HCEC 1CT (cell line): Measurements from ENCODE around the gene CACHD1.

Experiments used
- DNase-seq: peaks from one replicate; pipeline ENCODE4 v3.0.0-alpha.2; 2017

CACHD1 gene

DNA sequence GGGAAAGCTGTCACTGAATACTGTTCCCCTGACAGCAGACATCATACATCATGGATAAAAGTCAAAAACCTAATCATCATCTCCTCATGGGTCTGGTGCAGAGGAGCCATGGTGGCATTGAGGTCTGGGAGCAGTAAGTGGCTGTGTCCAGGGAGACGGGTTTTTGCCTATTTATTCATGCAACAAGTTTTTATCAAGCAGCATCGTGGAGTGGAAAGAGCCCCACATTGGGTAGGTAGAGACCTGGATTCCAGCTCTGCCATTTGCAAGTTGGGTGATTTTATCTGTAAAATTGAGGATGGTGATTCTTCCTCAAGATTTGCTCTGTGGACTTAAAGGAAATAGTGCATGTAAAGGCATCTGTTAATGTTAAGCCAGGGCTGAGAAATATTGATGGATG is 4.2 kb downstream of the CACHD1 start:
- no peak for DNase-seq

DNA sequence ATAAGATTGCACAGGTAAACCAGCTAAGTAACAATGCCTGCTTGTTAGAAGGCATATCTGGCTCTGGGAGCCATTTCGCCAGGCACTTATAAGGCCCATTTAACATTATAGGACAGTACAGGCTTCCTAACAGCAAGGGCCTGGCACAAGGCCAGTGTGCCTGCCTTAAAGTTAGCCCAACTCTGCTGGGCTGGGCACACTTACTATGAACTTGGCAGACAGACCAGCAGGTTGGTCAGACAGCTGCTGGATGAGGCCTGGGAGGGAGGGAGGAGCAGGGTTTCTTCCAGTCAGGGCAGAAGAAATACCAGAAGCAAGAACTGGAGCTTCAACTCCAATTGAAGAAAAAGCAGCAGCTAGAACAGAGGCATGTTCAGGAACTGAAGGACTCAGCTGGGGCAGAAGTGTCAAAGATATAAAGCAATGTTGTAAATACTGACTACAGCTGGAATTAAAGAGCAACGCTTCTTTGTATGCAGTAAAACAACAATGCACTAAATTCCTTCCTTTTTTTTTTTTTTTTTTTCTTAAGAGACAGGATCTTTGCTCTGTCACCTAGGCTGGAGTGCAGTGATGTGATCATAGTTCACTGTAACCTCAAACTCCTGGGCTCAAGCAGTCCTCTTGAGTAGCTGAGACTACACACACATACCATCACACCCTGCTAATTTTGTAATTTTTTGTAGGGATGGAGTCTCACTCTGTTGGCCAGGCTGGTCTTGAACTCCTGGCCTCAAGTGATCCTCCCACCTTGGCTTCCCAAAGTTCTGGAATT is 4.9 kb downstream of the CACHD1 start:
- DNase-seq = no peak

DNA sequence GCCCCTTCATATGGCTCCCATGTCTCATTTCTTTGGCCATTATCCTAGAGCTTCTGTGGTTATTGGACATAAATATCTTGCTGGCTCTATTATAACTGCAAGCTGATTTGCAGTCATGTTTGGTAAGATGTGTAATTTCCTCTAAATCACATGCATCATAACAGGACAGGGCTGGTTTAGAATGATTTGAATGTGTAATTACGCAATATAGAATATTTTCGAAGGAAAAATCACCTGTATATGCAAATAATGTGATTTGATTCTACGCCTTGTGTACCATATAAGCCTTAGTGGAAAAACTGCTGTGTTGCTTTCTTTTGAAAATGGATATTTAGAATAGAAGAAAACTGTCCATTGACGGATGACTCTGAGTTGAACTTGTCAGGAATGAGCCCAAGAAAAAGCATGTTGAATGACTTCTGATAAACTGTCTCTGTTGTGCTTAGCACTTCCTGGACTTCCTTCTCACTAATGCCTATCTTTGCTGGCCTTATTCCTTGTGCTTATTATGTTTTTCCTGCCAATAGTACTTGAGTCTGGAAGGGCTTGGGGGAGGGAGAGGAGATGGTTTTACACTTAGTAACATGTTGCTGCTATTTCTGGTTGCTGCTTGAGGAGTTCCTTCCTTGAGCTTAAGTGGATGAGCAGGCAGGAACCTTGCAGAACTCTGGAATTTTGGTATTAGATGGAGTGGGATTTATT is 6.5 kb downstream of the CACHD1 start:
- peak; percentile 89 for DNase-seq

DNA sequence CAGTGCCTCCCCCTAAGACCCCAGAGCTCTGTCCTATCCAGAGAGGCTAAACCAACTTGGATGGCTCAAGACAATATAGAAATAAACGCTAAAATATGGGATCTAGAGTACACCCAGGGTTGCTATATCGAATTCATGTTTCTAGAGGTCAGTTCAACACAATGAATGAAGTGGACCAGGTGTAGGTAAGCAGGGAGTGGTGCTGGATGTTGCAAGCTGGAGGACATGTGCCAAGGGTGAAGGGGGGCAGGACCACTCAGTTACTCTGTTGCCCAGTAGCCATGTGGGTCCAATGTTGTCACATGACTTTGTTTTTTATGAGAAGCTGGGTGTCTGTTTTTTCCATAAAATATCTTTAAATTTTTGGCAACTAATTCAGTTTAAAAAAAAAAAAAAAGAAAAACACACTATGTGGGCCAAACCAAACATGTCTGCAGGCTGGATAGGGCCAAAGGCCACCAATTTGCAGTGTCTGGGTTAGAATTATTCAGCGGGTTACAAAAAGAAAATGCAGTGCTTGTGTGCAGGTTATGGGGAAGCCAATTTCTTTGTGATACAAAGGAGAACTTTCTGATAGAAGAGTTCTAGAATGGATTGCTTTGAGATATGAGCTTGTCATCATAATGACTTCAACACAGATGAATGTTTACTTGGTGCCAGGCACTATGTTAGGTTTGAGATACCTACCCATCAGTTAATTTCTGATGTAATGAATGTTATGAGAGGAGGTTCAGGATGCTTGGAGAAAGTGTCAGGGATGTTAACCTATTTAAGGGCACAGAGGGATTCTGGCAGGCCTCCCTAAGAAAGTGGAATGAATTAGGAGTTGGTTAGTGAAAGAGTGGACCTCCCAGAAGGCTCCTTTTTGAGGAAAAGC is 8.9 kb downstream of the CACHD1 start:
- DNase-seq = no peak

DNA sequence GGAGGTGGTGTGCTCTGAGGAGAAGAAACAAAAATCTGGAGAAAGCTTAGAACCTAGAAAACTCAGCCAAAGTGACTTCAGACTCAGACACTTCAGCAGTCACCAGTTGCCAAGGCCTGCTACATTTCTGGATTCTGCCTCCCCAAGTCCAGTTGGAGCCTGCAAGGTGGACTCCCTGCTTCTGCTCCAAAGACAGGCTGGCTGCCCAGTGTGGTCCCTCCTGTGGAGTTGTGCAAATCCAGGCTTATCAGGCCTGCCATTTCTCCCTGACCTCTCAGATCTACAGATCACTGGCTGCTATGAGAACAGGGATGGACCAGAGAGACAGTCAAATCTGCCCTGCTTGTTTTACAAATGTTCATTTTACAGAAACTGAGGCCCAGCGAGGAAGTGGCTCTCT is 9.9 kb downstream of the CACHD1 start:
- no peak for DNase-seq

DNA sequence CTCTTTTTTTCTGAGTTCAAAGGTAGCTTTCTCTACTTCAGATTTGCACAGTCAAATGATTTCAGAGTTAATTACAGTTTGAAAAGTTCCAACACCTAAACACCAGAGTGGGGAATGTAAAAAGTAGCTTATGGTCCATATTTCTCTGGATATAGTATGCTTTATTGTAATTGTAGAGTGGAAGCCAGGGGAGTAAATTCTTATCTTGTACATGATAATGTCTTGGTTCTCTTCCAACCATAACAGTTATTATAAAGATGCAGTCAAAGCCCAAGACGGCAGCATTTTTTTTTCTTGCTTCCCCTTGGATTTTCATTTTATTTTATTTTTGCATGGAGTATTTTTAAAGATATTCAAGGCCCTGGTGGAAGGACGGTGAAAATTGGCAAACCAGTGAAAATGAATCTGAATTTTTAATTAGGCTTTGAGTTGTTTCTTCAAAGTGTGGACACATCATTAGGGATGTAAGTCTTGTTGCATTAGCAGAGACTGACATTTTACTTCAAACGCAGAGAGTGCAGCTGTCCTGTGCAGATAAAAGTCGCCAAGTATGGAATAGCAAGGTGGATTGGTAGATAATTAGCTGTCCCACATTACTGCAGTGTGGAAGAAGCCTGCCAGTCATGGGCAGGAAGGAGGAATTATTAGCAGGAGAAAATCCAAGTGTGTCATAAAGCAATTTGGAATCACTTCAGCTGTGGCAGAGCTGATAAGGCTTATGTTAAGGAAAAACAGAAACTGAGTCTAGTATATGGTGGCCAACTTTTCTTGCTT is 11.3 kb downstream of the CACHD1 start:
- no peak for DNase-seq

DNA sequence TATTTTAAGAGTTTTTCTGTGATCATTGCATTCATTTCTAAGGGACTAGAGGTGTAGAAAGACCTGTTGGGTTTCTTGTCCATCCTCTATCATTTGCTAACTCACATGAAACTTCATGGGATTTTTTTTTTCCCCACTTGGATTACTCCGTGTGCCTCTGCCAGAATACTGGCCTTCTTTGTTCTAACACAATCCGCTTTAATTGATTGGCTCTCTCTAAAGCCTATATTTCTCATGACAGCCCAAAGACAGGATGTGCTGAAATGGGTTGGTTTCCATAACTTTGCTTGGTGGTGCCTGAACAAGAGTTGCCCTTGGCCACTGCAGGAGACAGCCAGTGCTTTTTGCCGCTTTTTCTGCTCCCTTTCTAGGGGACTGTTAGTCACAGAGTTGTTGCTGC is 12.2 kb downstream of the CACHD1 start:
- DNase-seq = no peak

DNA sequence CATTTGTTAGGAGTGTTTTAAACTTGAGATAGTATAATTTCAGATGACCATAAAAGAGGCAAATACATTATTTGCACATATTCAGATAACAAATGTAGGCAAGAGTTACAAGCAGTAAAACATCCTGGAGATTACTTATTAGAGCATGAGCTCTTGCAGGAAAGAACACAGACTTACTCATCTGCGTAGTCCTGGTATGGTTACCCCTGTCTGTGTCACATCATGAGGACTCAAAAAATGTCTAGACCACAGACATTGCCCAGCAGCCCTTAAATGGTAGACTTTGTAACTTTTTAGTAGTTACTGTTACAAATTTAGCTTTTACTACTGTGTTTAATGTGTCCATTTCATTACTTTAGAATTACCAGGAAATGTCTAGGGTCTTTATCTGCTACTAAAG is 12.8 kb downstream of the CACHD1 start:
- no peak for DNase-seq

DNA sequence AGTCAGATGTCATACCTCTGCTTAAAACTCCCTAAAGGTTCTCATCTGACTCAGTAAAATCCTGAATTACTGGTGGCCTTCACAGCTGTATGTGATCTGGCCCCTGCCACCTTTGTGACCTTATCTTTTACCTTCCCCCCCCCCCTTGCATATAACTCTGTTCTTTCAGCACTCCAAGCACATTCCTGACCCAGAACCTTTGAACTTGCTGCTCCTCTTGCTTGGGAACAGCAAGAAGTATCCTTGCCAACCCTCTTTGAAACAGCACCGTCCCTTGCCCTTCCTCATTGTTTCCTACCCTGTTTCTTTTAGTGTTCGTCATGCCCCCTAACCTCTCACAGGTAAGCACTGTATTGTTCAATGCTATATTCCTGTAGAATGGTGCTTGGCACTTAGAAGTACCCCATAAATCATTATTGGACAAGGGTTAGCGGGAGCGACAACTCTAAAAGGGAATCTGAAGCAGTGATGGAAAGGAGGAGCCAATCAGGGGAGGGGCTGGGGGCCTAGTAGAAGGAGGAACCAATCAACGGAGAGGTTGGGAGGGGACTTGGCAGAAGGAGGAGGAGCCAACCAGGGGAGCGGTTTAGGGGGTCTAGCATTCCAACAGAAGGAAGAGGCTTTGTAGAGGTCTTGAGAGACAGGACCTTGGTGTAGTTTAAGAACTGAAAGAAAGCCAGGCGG is 13.9 kb downstream of the CACHD1 start:
- DNase-seq = no peak

DNA sequence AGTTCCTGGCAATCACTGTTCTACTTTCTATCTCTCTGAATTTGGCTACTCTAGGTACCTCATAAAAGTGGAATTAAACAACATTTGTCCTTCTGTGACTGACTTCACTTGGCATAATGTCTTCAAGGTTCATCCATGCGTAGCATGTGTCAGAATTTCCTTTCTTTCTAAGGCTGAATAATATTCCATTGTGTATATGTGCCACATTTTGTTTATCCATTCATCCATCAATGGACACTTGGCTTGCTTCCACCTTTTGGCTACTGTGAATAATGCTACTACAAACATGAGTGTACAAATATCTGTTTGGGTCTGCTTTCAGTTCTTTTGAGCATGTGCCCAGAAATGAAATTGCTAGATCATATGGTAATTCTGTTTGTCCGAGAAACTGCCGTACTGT is 14.7 kb downstream of the CACHD1 start:
- peak; percentile 62 for DNase-seq

DNA sequence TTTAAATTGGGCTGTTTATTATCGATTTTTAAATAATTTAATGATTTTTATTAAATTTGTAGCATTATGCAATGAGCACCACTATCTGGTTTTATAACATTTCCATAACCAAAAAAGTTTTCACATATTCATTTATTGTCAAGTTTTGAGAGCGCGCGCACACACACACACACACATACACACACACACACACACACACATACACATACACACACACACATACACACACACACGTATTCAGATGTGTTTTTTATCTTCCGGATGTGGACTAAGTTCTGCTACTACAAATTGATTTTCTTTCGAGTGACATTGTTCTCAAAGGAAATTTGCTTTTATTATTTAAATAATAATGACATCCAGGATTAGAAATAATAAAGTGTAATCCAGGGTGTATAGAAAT is 16.3 kb downstream of the CACHD1 start:
- DNase-seq = no peak

DNA sequence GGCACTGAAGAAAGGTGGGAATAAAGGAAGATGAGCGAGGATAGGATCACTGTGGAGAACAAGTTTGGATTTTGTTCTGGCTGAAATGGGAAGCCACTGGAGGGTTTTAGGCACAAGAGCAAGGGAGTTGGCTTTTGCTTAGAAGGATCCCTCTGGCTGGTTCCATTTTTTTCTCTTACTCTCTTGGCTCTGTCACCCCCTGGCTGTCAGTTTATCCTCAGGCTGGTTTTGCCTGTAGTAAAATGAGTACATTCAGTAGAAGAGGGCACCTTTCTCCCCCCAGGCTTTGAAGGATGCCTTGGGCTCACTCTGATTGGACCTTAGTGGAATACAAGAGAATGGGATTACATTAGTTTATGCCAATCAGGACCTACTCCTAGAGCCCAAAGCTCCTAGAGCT is 17.1 kb downstream of the CACHD1 start:
- no peak for DNase-seq

DNA sequence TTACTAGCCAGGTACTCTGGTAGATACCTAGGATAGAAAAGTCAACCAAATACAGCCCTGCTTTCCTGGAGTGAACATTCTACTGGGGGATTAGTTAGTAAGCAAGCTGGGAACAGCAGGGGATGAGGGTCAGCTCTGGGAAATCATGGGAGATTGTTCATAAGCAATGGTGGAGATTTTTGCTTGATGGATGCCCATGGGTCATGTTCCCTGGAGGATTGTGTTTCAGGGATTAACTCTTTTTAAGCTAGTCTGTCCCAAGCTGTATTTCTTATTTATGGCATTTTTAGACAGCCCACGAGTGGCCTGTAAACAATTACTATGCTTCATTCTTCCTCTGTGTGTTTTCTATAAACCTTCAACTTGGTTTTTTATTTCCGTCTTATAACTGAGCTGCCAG is 18.9 kb downstream of the CACHD1 start:
- no peak for DNase-seq

DNA sequence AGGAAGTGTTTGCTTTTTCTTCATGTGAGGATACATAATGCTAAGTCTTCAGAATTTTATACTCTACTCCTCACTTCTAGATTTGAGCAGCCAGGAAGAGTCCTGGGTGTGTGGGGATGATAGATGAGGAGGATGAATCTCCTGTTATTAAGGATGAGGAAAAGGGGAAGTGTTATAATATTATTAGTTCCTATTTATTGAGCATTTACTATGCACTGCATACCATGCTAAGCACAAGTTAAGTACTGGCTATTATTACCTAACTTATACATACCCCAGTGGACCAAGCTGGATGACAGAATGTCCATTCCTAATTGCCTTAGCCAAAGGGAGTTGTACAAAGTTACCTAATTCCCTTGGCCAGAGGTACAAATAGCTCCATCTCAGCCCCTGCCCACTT is 19.8 kb downstream of the CACHD1 start:
- no peak for DNase-seq

DNA sequence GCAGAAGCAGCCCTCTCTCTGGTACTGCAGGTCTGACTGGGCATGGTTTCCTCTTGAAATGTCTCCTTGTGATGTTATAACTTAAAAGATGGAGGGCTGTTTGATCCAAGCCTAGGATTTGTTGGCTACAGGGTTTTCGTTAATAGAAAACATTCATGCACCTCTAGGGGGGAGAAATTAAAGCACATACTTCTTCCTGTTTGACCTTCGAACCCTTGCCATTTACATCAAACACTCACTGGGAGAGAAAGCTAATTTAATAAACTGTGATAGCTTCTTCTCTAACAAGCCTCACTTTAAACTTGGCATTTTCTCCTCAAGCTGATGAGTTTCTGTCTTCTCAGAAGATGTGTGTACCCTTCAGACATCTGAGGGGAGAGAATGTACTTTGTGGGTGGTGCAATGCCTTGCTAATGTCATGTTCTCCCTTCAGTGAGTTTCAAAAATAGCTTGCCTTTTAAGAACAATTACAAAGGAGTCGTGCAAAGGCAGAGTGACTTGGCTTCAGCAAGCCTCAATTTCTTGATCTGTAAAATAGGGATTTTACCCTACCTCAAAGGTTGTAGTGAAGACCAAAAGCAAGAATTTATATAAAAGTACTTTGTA is 20.4 kb downstream of the CACHD1 start:
- no peak for DNase-seq

DNA sequence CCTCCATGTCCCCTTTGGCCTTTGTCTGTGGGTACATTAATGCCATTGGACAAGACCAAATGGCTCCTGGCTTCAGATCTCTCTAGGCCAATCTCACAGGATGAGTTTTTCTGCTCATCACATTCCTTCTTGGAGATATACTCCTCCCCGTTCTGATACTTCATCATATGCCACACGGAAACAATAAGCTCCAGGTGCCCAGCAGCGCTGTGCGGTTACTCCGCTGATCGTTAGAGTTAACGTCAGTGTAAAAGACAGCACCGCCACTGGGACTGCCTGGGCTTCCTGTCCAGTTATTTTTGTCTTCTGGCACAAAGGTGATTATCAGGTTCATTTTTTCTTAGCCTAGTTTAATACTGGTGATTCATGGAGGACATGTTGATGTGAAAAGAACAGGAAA is 22.5 kb downstream of the CACHD1 start:
- no peak for DNase-seq

DNA sequence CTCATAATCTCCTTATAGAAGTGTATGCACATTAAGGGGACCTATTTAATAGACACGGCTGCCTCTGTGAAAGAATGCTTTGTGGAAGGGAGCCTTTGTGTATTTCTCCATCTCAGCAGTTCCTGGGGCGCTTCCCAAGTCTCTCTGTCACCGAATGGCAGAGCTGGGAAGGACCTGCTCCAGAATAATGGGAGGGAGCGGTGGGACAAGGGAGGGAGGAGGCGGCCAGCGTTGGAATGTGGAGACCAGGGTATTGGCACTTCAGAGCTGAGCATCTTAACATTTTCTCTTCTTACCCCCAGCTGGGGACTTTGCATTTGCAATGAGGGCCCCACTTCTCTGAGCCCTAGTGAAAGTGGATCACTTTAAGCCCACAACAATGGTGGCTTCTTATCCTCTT is 23.9 kb downstream of the CACHD1 start:
- DNase-seq = no peak

DNA sequence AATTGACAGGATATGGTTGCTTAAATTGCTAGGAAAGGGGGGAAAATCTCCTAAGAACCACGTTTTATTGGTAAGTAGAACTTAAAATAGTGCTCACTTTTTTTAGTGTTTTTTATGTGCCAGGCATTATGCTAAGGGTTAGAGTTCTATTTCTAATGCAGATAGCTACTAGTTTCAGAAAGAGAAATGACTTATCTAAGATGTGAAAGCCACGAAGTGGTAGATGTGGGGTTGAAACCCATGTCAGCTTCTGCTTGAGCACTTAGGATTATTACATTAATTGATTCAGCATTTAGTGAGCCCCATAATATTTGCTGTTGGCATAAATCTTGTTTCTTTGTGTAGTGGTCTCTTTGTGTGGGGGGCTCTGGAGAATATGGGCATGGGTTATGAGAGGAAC is 24.7 kb downstream of the CACHD1 start:
- DNase-seq = no peak

DNA sequence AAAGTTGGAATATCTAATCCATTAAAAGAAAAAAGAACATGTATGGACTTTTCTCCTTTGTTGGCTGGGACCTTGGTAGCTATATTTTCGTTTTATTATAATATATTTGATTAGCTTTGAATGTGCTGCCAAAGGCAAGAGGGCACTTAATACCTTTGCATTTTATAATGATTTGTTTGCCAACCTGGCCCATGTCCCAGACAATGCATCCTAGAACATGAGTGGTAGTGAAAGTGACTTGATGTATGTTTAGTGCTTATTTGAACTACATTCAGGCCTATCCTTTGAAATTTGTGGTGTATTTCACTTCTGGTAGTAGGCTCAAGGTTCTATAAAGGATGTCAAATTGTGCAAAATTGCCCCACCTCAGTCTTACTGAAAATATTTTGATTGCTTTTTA is 25.9 kb downstream of the CACHD1 start:
- no peak for DNase-seq

DNA sequence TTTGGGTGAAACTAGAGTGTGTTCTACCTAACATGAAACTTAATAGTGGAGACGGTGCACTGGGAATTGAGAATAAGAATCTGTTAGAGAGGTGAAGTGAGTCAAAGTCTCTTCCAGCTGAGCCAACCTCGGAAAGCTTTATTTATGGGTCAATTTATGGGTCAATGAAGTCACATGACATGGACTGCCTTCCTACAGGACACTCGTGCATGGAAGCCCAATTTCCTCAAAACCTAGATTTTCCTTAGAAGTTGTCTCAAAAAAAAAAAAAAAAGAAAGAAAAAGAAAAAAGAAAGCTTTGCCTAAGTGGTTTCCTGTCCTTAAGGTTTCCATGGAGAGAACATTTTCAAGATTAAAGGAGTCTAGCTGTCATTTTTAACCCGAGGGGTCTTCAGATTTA is 26.7 kb downstream of the CACHD1 start:
- no peak for DNase-seq

DNA sequence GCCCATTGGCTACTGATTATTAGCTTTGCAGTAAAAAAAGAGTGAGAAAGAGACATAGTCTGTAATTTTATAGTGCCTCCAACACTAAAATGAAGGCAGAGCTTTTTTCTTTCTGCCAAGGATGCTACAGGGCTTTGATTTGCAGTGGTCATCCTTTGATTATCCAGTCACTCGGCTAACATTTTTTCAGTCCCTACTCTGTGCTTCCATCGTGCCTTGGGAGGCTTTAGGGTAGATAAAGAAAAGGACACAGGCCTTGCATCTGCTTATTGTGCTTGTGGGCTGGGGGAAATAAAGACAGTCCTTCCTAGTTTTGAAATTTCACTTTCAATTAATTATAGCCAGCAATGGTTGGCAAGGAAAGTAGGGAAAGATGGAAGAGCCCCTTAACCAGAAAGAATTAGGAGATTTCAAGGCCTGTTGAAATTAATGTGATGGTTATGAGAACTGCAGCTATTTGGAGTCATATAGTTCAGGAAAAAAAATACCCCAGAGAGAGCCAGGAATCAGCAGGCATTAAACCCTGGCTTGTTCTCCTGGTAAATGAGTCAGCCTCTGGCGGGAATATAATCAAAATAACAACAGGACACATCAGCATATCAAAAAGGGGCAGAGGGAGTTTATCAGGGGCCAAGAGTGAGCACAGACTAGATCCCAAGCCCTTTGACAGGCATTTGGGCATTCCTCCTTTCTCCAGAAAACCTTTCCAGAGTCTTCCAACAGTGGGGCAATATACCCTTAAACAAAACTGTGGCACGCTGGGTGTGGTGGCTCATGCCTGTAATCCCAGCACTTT is 27.4 kb downstream of the CACHD1 start:
- DNase-seq = no peak
